Peyer's patch (tissue), 4 donors: Measurements from ENCODE around the gene HBA2. TPM values are rescaled to one million over a fixed set of nuclear protein-coding genes. Genes with fewer than 3 reads are reported as not detected.
"Not testable (repeated sequence)": the region's sequence is repeated elsewhere in the genome, so short reads cannot be mapped to it uniquely, and the experiment has no call there.

Source experiments
- DNase-seq, 3 donors: peaks; one replicate each; pipeline ENCODE4 v3.0.0-alpha.2; 2017 to 2019
- H3K27ac ChIP-seq, 4 donors: fragments of 200-600 bp; sonication (generic); one replicate each; pipeline ENCODE4 v1.5.1; 2016 to 2019
- H3K27me3 ChIP-seq, 2 donors: fragments of 200-600 bp; sonication (generic); one replicate each; pipeline ENCODE4 v1.5.1; 2019
- H3K36me3 ChIP-seq, 3 donors: fragments of 200-600 bp; sonication (generic); one replicate each; pipeline ENCODE4 v1.5.1; 2016 to 2019
- H3K4me1 ChIP-seq, 4 donors: fragments of 200-600 bp; sonication (generic); one replicate each; pipeline ENCODE4 v1.5.1; 2016 to 2019
- H3K4me3 ChIP-seq, 4 donors: fragments of 200-600 bp; sonication (generic); 1 replicate in 3 of 4; 2 replicates in 1 of 4; pipeline ENCODE4 v1.5.1; 2016 to 2019; ENCODE audit warnings: mild to moderate bottlenecking in 1 of 4
- H3K9me3 ChIP-seq, 4 donors: fragments of 200-600 bp; sonication (generic); one replicate each; pipeline ENCODE4 v1.5.1; 2016 to 2019; ENCODE audit warnings: mild to moderate bottlenecking in 1 of 4
- POLR2A ChIP-seq, 2 donors: fragments of 450-650 bp; IDR thresholded peaks; one replicate each; pipeline ENCODE4 v1.5.1; 2017; ENCODE audit warnings: antibody characterized with exemption in 2 of 2, mild to moderate bottlenecking in 2 of 2, moderate library complexity in 2 of 2
- total RNA-seq, 4 donors: library from RNA; depleted of rRNA; stranded (reverse); fragments of >200 nt; gene quantifications; one replicate each; pipeline ENCODE4 v1.1.0, GENCODE V29; 2016
- TF ChIP-seq, protein P1 (sequence below), 6 experiments: fragments of 450-650 bp in 4 of 6; fragments of 200-600 bp in 2 of 6; sonication (generic) in 1 of 6; IDR thresholded peaks; one replicate each; pipeline ENCODE4 v1.5.1; 2017 to 2019; ENCODE audit warnings: antibody characterized with exemption in 6 of 6, mild to moderate bottlenecking in 3 of 6, moderate library complexity in 1 of 6

HBA2 gene
- total RNA-seq, 4 donors from 2014 or later, result 9.1 TPM; not detected in 3

GRCh38 chr16:143456-143855 is 29.2 kb upstream of the HBA2 start:
- no peaks in the 10 kb centered on the region for H3K27me3 ChIP-seq
- TF ChIP-seq, protein P1, sequence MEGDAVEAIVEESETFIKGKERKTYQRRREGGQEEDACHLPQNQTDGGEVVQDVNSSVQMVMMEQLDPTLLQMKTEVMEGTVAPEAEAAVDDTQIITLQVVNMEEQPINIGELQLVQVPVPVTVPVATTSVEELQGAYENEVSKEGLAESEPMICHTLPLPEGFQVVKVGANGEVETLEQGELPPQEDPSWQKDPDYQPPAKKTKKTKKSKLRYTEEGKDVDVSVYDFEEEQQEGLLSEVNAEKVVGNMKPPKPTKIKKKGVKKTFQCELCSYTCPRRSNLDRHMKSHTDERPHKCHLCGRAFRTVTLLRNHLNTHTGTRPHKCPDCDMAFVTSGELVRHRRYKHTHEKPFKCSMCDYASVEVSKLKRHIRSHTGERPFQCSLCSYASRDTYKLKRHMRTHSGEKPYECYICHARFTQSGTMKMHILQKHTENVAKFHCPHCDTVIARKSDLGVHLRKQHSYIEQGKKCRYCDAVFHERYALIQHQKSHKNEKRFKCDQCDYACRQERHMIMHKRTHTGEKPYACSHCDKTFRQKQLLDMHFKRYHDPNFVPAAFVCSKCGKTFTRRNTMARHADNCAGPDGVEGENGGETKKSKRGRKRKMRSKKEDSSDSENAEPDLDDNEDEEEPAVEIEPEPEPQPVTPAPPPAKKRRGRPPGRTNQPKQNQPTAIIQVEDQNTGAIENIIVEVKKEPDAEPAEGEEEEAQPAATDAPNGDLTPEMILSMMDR (IDR thresholded peaks at IDR 0.05), result no peak
- no peak for TF ChIP-seq POLR2A (IDR thresholded peaks at IDR 0.05)
- H3K36me3 ChIP-seq, result no peaks in the 10 kb centered on the region
- H3K4me1 ChIP-seq, result peaks cover 0 to 3% (median 0%) of the 10 kb centered on the region in 4 donors
- H3K27ac ChIP-seq, result no peak overlapping the region
- DNase-seq, result no peak
- H3K9me3 ChIP-seq, result no peaks in the 10 kb centered on the region
- no peak overlapping the region for H3K4me3 ChIP-seq

- Histone ChIP-seq H3K9me3 (no peaks in the 10 kb centered on the region), H3K4me3 (no peak overlapping the region), H3K27ac (no peak overlapping the region), H3K27me3 (no peaks in the 10 kb centered on the region), H3K36me3 (no peaks in the 10 kb centered on the region), H3K4me1 (no peaks in the 10 kb centered on the region)
- no peak for TF ChIP-seq POLR2A (IDR thresholded peaks at IDR 0.05)
- TF ChIP-seq, protein P1 (IDR thresholded peaks at IDR 0.05), result no peak
- DNase-seq, result no peak
Measured at GRCh38 chr16:144797-145252, 27.9 kb upstream of the HBA2 start.

- Histone ChIP-seq H3K36me3 (no peaks in the 10 kb centered on the region), H3K9me3 (no peaks in the 10 kb centered on the region), H3K4me3 (no peak overlapping the region), H3K27ac (no peak overlapping the region), H3K4me1 (no peaks in the 10 kb centered on the region), H3K27me3 (no peaks in the 10 kb centered on the region)
- DNase-seq, result no peak
- TF ChIP-seq, protein P1 (IDR thresholded peaks at IDR 0.05), result no peak
- TF ChIP-seq POLR2A (IDR thresholded peaks at IDR 0.05), result no peak
Measured at GRCh38 chr16:146646-147045, 26.0 kb upstream of the HBA2 start.

- Histone ChIP-seq H3K27ac (no peak overlapping the region), H3K9me3 (no peaks in the 10 kb centered on the region), H3K36me3 (no peaks in the 10 kb centered on the region), H3K4me1 (peaks cover 0 to under 1% (median 0%) of the 10 kb centered on the region in 4 donors), H3K4me3 (no peak overlapping the region), H3K27me3 (no peaks in the 10 kb centered on the region)
- no peak for DNase-seq
- TF ChIP-seq, protein P1 (IDR thresholded peaks at IDR 0.05), result no peak
- no peak for TF ChIP-seq POLR2A (IDR thresholded peaks at IDR 0.05)
Measured at GRCh38 chr16:149024-149660, 23.5 kb upstream of the HBA2 start.

GRCh38 chr16:152141-153128 is 20.2 kb upstream of the HBA2 start, which contains the start of gene HBZ:
Gene HBZ, plus strand, starts transcription at chr16:152644. Its CDS starts 266 bp downstream, at chr16:152910.
- TF ChIP-seq, protein P1 (IDR thresholded peaks at IDR 0.05), result no peak
- TF ChIP-seq POLR2A (IDR thresholded peaks at IDR 0.05), result no peak
- Histone ChIP-seq H3K27ac (no peak within 1 kb of the TSS), H3K27me3 (peaks cover 0 to 5% of the 10 kb centered on the region in 2 donors), H3K4me3 (no peak within 1 kb of the TSS), H3K36me3 (no peaks in the 10 kb centered on the region), H3K9me3 (no peaks in the 10 kb centered on the region), H3K4me1 (peaks cover 0 to 9% (median 5%) of the 10 kb centered on the region in 4 donors)
- no peak for DNase-seq

DNA sequence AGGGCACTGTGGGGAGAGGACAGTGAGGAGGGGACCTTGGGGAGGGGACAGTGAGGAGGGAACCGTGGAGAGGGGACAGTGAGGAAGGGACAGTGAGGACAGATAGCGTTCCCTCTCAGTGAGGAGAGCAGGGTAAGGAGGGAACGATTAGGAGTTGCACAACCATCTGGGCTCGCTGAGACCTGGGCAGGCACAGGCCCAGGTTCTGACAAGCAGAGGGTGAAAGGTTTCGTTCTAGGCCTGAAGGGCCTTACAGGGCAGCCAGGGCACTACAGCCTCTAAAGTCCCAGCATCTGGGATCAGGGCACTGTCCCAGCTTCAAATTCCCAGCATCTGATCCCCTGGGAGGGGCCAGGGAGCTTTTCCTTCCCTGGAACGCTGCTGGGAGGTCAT is 19.6 kb upstream of the HBA2 start:
- H3K4me3 ChIP-seq, H3K36me3 ChIP-seq, DNase-seq, H3K27me3 ChIP-seq, H3K4me1 ChIP-seq, H3K9me3 ChIP-seq, H3K27ac ChIP-seq: not testable (repeated sequence)

DNA sequence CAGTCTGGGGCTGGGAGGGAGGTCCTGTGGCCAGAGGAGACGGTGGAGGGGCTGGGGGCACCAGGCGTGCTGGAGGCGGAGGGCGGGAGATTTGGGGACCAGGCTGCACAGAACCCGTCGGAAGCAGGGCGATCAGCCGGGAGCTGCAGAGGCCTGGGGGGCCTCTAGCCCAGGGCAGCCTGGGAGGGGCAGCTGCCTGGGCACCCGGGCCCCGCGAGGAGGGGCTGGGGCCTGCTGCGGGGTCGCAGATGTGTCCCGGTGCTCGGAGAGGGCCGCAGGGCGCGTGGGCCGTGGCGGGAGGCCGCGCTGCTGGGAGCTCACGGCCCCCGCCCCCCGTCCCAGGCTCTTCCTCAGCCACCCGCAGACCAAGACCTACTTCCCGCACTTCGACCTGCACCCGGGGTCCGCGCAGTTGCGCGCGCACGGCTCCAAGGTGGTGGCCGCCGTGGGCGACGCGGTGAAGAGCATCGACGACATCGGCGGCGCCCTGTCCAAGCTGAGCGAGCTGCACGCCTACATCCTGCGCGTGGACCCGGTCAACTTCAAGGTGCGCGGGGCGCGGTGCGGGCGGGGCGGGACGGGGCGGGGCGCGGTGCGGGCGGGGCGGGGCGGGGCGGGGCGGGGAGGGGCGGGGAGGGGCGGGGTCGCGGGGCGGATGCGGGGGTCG is 19.0 kb upstream of the HBA2 start:
- DNase-seq, H3K36me3 ChIP-seq, H3K27me3 ChIP-seq, H3K4me1 ChIP-seq, H3K9me3 ChIP-seq, H3K4me3 ChIP-seq, H3K27ac ChIP-seq: not testable (repeated sequence)
